ENCODE measurements around the gene ELOVL5.

ELOVL5 gene

GRCh38 chr6:53302678-53303360, 45.9 kb downstream of the ELOVL5 start:
- DNase-seq, result no peak

GRCh38 chr6:53301801-53302537, 46.8 kb downstream of the ELOVL5 start:
- DNase-seq, result no peak

GRCh38 chr6:53300656-53301551, 47.8 kb downstream of the ELOVL5 start:
- no peak for DNase-seq

GRCh38 chr6:53299331-53300005, 49.3 kb downstream of the ELOVL5 start:
- DNase-seq, result no peak

GRCh38 chr6:53297004-53297403, 51.7 kb downstream of the ELOVL5 start:
- no peak for DNase-seq

- DNase-seq, result no peak
Observed at GRCh38 chr6:53295176-53295575, 53.6 kb downstream of the ELOVL5 start.

- DNase-seq, result no peak
Observed at GRCh38 chr6:53294611-53295010, 54.1 kb downstream of the ELOVL5 start.

GRCh38 chr6:53294095-53294494, 54.7 kb downstream of the ELOVL5 start:
- no peak for DNase-seq

- DNase-seq, result no peak
Observed at GRCh38 chr6:53293691-53294090, 55.1 kb downstream of the ELOVL5 start.

GRCh38 chr6:53290537-53291510, 57.9 kb downstream of the ELOVL5 start:
- DNase-seq, result no peak

- no peak for DNase-seq
Observed at GRCh38 chr6:53287336-53288225, 61.2 kb downstream of the ELOVL5 start.

GRCh38 chr6:53284901-53285300, 63.8 kb downstream of the ELOVL5 start:
- DNase-seq, result no peak

- DNase-seq, result no peak
Observed at GRCh38 chr6:53282741-53283140, 66.0 kb downstream of the ELOVL5 start.

GRCh38 chr6:53282234-53282633, 66.5 kb downstream of the ELOVL5 start:
- DNase-seq, result no peak

- DNase-seq, result no peak
Observed at GRCh38 chr6:53281518-53282215, 67.1 kb downstream of the ELOVL5 start.

- no peak for DNase-seq
Observed at GRCh38 chr6:53280207-53280606, 68.5 kb downstream of the ELOVL5 start.

- DNase-seq, result no peak
Observed at GRCh38 chr6:53279293-53279692, 69.5 kb downstream of the ELOVL5 start.

GRCh38 chr6:53273370-53273769, 75.4 kb downstream of the ELOVL5 start:
- no peak for DNase-seq

- no peak for DNase-seq
Observed at GRCh38 chr6:53269827-53270226, 78.9 kb downstream of the ELOVL5 start.

All from stimulated activated CD4-positive, alpha-beta T cell treated with anti-CD3 and anti-CD28 coated beads, Interleukin-12 subunit alpha, Interleukin-12 subunit beta, amount 100 ng/mL, for 4 hours (primary cell).